GM21717 (cell line): ENCODE data around the gene COL9A3.
A peak's percentile ranks its signal among the peaks of the same experiment; 100 is the strongest.
"Not testable (repeated sequence)": the region's sequence is repeated elsewhere in the genome, so short reads cannot be mapped to it uniquely, and the experiment has no call there.

Experiments
- ATAC-seq: cut with Tn5 transposase; IDR thresholded peaks from one replicate; pipeline ENCODE4 v1.9.1; 2021; ENCODE audit warnings: mild to moderate bottlenecking, moderate library complexity; ENCODE audit not compliant: unreplicated experiment

The COL9A3 gene

DNA sequence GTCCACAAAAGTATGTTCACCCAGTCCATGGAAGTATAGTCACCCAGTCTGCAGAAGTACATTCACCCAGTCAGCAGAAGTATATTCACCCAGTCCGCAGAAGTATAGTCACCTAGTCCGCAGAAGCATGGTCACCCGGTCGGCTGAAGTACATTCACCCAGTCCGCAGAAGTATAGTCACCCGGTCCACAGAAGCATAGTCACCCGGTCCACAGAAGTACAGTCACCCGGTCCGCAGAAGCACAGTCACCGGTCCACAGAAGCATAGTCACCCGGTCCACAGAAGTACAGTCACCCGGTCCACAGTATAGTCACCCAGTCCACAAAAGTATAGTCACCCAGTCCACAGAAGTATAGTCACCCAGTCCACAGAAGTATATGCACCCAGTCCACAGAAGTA, 36.0 kb downstream of the COL9A3 start:
- no peak for ATAC-seq

DNA sequence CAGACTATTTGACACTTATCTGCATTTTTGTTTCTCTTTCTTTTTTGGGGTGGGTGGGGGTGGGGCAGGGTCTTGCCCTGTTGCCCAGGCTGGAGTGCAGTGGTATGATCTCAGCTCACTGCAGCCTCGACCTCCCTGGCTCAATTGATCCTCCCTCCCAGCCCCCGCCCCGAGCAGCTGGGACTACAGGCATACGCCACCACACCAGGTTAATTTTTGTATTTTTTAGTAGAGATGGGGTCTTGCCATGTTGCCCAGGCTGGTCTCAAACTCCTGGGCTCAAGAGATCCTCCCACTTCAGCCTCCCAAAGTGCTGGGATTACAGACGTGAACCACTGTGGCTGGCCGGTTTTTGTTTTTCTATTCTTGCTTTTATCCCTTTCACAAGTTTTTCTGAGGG, 36.5 kb downstream of the COL9A3 start:
- ATAC-seq, result not testable (repeated sequence)

DNA sequence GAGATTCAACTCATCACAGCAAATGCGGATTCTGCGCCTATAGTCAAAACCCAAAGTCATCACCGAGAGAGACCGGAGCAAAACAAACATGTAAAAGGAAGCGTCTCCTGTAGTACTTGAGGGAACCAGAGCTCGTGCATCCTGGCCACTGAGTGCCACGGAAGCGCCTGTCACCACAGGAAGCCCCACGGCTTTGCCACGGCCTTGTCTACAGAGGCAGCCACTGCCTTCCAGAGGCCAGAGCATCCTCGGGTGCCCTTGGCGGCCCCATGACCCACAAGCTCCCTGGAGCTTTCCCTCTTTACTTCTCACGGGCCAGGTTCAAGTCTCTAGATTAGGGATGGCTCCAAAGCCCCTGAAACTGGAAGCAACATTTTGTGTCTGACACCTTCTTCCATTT, 37.3 kb downstream of the COL9A3 start:
- no peak for ATAC-seq

- ATAC-seq, result no peak
Observed at GRCh38 chr20:62855120-62855519, 38.3 kb downstream of the COL9A3 start.

DNA sequence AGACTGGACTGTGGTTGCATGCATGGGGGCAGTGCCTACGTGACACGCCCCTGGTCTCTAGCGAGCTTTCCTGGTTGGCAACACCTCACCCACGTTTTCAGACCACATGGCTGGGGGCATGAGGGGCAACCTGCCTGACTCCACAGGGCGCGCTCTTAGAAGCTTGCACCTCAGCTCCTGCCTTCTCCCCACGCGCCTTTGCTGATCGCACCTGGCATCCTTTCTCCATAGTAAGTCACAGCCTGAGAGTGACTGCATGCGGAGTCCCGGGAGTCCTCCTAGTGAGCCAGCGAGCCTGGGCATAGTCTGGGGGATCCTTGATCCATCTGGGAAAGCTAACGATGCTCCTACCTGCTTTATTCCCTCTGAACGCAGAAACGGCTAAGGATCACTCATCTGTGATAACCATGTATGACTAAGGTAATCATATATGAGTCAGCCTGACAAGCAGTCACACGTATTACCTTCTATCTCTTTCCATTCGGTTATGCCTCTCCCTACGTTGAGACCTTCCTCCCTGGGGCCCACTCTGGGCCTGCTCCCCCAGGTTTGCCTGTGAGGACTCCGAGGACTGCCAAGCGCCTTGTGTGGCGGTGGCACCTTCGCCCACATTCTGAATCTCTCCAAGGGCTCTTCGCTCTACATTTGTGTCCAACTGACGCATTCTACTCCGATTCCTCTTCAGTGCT, 40.2 kb downstream of the COL9A3 start:
- no peak for ATAC-seq

- ATAC-seq, result no peak
Observed at GRCh38 chr20:62858058-62858830, 41.4 kb downstream of the COL9A3 start.

DNA sequence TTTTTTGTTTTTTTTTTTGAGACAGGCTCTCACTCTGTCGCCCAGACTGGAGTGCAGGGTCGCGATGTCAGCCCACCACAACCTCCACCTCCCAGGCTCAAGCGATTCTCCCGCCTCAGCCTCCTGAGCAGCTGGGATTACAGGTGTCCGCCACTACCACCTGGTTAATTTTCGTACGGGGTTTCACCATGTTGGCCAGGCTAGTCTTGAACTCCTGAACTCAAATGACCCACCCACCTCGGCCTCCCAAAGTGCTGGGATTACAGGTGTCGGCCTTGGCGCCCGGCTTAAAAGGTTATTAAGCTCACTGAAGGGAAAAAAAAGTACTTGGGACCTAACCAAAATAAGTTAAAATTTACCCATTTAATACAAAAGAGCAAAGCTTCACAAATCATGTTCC, 42.9 kb downstream of the COL9A3 start:
- ATAC-seq, result no peak

DNA sequence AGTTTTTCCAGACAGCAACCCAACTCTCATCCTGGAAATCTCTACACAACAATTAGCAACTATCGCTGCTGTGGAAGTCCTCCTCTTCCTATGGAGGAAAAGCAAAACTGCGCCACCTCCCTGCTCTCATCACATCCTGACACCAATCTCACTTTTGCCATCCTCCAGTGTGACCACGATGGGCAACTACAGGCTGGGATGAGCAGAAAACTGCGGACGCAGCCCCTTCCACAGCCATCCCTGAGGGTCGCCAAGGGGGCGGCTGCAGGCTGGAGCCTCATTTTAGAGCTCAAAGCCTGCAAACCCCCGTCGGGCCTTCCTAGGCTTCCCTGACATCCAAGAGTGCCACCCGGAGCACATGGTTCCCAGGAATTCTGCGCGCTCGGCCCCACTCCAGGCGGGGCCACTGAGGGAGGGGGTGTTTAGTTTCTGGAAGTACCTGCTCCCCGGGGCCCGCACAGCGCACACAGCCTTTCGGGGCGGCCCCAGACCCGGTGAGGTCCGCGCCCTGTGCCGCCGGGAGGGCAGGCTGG, 43.6 kb downstream of the COL9A3 start:
- no peak for ATAC-seq

GRCh38 chr20:62860924-62861691, 44.3 kb downstream of the COL9A3 start:
- peak; percentile 24 for ATAC-seq

- ATAC-seq, result peak; percentile 66
Observed at GRCh38 chr20:62861726-62862336, 45.0 kb downstream of the COL9A3 start, which contains the start of gene TCFL5. TSS of gene TCFL5 (minus strand) at chr20:62861822. CDS start at chr20:62861670, 152 bp downstream.

DNA sequence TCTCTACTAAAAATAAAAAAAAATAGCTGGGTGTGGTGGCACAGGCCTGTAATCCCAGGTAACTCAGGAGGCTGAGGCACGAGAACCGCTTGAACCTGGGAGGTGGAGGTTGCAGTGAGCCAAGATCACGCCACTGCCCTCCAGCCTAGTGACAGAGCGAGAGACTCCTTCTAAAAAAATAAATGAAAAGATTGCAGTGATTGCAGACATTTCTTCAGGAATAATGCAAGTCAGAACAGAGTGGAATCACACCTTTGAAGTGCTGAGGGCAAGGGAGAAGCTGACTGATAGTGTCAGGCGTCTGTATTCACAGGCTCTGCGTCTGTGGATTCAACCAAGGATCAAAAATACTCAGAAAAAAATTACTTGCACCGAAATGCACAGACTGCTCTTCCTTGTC, 47.4 kb downstream of the COL9A3 start:
- ATAC-seq, result no peak

GRCh38 chr20:62872184-62872847, 55.5 kb downstream of the COL9A3 start:
- no peak for ATAC-seq

DNA sequence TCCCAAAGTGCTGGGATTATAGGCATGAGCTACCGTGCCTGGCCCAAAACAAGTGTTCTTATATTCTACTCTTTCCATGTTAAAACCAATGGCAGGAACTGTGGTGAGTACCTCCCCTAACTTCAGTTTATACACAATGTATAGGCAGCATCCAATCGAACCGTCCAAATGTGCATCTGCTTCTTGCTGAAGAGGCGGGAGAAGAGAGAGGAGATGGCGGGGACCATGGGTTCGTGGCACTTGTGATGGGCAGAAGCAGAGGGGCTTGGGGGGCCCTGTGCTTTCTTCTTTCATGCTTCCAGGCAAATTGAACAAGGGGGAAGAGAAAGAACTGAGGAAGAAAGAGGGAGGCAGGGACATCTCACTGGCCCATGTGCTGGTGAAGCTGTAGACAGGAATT, 56.0 kb downstream of the COL9A3 start:
- ATAC-seq, result no peak

DNA sequence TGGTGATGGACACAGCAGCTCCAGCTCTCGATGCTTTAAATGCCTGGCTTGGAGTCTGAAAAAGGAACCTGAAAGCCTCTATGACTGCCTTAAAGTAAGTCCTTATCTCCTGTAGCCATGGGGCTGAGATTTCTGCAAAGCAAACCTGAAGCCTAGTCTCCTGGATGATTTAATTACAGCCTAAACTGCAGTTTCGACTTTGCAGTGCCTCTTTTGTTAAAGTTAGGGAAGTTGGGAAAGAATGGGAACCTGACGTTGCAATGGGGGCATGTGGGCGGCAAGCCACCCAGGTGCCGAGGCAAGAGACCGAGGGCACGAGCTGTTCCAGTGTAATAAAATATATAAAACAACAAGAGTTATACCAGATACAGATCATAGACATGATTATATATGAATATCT, 56.4 kb downstream of the COL9A3 start:
- ATAC-seq, result no peak

- ATAC-seq, result not testable (repeated sequence)
Observed at GRCh38 chr20:62873681-62874031, 56.8 kb downstream of the COL9A3 start.

DNA sequence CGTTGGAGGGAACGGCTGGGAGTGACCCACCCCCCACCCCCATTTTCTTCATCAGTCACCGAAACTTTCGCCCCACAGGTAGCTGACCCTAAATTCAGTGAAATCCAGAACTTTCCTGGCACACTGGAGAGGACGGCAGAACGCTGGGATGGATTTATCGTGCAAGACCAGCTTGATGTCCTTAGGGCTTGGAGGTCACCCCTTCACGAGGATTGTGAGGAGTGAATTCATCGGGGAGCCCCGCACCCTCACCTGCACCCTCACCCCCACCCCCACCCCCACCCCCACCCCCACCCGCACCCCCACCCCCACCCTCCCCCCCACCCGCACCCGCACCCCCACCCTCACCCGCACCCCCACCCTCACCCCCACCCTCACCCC, 58.1 kb downstream of the COL9A3 start:
- ATAC-seq, result no peak

DNA sequence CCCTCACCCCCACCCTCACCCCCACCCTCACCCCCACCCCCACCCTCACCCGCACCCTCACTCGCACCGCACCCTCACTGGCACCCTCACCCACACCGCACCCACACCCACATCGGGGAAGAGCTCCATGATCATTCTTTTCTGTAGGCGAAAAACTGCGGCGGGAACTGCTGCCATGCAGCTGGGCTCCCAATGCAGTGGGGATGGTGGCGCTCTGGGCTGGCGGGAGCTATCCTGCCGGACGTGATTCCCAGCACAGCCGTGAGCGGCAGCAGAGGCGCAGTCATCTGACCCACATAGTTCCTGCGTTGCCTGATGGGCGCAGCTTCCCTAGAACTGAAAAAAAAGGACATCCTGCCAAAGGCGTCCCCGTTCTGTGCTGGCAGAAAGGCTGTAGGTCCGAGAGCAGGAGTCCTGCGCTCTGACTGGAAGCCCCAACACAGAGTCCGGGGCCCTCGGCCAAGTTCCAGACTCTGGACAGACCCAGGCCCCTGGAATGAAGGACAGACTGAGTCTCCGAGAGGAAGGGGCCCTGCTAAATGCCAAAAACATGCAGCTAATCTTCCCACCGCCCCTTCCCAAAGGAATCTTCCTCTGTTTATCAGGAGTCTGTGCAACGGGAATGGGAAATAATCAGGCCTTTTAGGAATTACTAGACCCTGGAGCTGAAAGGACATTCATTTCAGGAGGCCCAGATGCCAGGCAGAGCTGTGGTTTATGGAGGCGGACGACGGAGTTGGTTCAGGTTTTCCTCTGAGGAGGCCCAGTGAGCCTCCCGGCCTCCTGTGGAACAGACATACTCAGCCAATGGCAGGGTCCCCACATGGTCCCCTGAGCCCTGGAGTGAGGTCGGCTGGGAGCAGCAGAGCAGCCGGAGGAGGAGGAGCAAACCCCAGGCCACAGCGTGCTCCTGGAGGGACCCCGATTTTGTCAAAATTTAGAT, 58.8 kb downstream of the COL9A3 start:
- ATAC-seq, result no peak

- ATAC-seq, result no peak
Observed at GRCh38 chr20:62876501-62876901, 59.7 kb downstream of the COL9A3 start.
